ENCODE measurements around the gene RHOT2.

- TF ChIP-seq EZH2 (IDR thresholded peaks at IDR 0.05; ENCODE audit: borderline replicate concordance, low read depth, low read length, poor library complexity, severe bottlenecking) (no peak), CTCF (conservative IDR thresholded peaks at IDR 0.05; ENCODE audit: low read depth, low read length) (no peak)
Measured at GRCh38 chr16:683396-684070, 15.6 kb downstream of the RHOT2 start.
